RWPE1 (cell line): ENCODE data around the gene ELMO3.
A peak's percentile ranks its signal among the peaks of the same experiment; 100 is the strongest.

Experiments
- CTCF ChIA-PET: fragments of 350-600 bp; sonication (Branson Sonifier 250); formaldehyde crosslinking; extraction: SDS; loops from one replicate; lab custom pipeline; 2021; lab: Yijun Ruan, JAX
- POLR2A ChIA-PET: fragments of 400-600 bp; formaldehyde crosslinking; extraction: SDS; loops from one replicate; lab custom pipeline; 2020; ENCODE audit warnings: antibody characterized with exemption; ENCODE audit not compliant: low non-redundant PET; lab: Yijun Ruan, JAX
- DNase-seq: peaks from one replicate; pipeline ENCODE4 v3.0.0; 2012; ENCODE audit warnings: low spot score
- H3K27ac ChIP-seq: fragments of 450-650 bp; 2 replicates; pipeline ENCODE4 v1.5.1; 2017
- TF ChIP-seq, protein P1 (sequence below): fragments of 450-650 bp; conservative IDR thresholded peaks from 2 replicates; pipeline ENCODE4 v1.5.1; 2017; ENCODE audit warnings: low read depth, mild to moderate bottlenecking

The ELMO3 gene

DNA sequence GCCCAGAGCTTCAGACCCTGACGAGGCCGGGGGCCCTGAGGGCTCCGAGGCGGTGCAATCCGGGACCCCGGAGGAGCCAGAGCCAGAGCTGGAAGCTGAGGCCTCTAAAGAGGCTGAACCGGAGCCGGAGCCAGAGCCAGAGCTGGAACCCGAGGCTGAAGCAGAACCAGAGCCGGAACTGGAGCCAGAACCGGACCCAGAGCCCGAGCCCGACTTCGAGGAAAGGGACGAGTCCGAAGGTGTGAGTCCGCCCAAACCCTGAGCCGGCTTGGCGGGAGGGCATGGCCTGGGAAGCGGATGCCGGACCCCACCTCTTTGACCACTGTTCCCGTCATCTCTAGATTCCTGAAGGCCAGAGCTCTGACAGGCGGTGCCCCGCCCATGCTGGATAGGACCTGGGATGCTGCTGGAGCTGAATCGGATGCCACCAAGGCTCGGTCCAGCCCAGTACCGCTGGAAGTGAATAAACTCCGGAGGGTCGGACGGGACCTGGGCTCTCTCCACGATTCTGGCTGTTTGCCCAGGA is 24.2 kb upstream of the ELMO3 start:
- CTCF ChIA-PET = interaction anchor here (0.6 to 2.0 kb wide), 6 partner anchors 10 to 158 kb away, joined by 3 to 9 read pairs (median 5); no protein-coding TSS in a partner anchor
- no peak for DNase-seq
- peak overlapping the region; percentile 98 for H3K27ac ChIP-seq
- POLR2A ChIA-PET = interaction anchor here (1.4 kb wide), 1 partner anchor 11 kb away, joined by 6 read pairs; no protein-coding TSS in a partner anchor
- TF ChIP-seq, protein P1, sequence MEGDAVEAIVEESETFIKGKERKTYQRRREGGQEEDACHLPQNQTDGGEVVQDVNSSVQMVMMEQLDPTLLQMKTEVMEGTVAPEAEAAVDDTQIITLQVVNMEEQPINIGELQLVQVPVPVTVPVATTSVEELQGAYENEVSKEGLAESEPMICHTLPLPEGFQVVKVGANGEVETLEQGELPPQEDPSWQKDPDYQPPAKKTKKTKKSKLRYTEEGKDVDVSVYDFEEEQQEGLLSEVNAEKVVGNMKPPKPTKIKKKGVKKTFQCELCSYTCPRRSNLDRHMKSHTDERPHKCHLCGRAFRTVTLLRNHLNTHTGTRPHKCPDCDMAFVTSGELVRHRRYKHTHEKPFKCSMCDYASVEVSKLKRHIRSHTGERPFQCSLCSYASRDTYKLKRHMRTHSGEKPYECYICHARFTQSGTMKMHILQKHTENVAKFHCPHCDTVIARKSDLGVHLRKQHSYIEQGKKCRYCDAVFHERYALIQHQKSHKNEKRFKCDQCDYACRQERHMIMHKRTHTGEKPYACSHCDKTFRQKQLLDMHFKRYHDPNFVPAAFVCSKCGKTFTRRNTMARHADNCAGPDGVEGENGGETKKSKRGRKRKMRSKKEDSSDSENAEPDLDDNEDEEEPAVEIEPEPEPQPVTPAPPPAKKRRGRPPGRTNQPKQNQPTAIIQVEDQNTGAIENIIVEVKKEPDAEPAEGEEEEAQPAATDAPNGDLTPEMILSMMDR = no peak

DNA sequence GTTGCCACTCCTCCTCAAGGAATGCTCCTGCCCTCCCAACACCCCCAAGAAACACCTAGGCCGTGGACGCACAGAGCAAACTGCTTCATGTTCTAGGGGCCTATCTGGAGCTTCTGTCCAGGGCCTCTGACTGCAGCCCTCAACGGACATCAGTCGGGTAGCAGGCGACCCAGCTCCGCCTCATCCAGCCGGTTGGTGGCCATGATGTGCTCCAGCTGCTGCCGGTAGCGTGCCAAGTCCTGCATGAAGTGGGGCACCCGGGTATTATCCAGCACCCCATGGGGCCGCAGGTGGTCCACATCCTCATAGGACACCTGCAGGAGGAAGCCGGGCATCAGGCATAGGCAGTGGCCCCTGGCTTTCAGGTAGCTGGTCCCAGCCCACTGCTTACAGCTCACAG is 22.3 kb upstream of the ELMO3 start:
- TF ChIP-seq, protein P1 = no peak
- ChIA-PET POLR2A (no interaction called here), CTCF (interaction anchor here (2.0 kb wide), 2 partner anchors 8 to 21 kb away, joined by 8 to 9 read pairs; no protein-coding TSS in a partner anchor)
- peak overlapping the region; percentile 98 for H3K27ac ChIP-seq
- no peak for DNase-seq

DNA sequence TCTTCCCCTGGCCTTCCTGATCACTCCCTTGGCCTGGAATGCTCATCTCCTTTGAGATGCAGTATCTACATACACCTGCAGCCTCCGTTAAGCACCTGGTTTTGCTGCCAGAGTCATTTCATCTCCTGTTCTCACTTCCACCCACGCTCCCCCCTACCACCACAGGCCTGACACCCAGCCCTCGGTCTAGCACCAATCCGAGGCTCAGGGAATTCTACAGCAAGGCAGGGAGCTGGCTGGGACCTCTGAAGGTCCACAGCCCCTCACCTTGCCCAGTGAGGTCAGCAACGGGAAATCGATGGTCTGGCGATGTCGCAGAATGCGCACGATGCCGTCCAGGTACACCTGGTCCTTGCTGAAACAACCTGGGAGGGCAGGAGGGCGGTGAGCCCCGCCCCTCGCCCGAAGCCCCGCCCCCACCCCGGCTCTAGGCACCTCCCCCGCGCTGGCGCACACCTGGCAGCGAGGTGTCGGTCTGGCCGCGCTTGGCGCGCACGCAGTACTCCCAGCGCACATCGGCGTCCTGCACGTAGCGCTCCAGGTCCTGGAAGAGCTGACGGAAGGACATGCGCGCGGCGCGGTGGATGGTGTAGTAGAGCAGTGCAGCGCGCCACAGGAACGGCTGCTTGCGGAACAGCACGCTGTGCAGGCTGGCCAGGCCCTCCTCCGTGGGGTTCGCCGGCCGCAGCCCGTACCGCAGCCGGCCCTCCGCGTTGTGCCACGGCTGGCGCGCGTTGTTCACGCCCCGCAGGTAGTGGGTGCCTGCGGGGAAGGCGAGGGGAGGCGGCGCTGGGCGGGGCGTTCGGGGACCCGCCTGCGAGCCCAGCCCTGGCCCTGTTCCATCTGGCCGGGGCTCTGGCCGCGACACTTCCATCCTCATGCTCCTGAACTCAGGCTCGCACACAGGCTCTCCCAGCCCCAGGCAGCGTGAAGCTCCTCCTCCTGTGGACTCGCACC is 20.9 kb upstream of the ELMO3 start:
- peak; percentile 95 for DNase-seq
- TF ChIP-seq, protein P1 = no peak
- POLR2A ChIA-PET = interaction anchor here (0.6 kb wide), 1 partner anchor 20 kb away, joined by 3 read pairs; no protein-coding TSS in a partner anchor
- CTCF ChIA-PET = interaction anchor here (0.5 to 2.0 kb wide), 6 partner anchors 21 to 252 kb away, joined by 3 to 8 read pairs (median 4); partner anchors contain the start of gene ELMO3
- H3K27ac ChIP-seq = peak overlapping the region; percentile 98

DNA sequence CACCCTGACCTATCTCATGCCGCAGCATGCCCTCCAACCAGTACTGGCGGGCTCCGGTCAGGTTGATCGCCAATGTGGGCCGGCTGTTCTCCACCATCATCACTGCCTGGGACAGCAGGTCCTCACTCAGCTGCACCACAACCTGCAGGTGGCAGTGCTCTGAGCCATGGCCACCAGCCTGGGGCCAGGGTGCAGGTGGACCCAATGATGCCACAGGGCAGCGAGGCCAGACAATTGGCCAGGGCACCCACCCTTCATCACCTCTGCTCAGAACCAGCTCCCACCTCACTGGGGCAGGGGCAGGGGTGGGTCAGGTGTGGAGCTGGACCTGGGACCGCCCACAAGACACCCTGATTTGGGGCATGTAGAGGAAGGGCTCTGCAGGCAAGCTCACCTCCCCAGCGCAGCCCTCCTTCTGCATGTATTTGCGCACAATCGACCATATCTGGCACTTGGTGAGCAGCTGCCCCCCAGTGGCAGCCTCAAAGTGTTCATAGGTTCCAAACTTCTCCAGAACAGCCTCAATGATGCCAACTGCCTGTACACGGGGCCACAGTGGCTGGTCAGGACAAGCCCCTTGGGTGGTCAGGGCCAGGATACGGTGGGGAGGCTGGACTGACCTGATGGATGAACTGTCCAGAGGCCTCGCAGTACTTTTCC is 19.4 kb upstream of the ELMO3 start:
- no peak for DNase-seq
- ChIA-PET CTCF (interaction anchor here (0.8 to 1.3 kb wide), 2 partner anchors 16 to 18 kb away, joined by 3 to 4 read pairs; no protein-coding TSS in a partner anchor), POLR2A (no interaction called here)
- H3K27ac ChIP-seq = peak overlapping the region; percentile 98
- TF ChIP-seq, protein P1 = peak; percentile 21; the same call in 1 of the 2 replicates

DNA sequence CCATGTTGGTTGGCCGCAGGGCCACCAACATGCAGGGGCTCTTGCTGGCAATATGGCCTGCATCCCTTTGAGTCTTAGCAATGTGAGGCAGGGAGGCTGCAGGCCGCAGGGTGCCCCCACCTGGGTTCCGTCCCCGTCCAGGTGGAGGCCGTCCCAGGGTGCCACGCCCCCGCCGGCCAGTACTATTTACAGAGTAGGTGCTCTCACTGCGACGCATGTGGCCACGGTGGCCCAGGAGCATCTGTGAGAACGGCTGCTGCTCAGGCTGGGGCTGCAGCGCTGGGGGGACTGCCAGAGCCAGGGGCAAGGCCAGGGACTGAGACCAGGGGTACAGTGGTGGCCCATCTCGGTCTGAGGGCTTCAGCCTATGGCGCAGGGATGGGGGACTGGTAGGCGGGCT is 18.8 kb upstream of the ELMO3 start:
- H3K27ac ChIP-seq = peak overlapping the region; percentile 98
- TF ChIP-seq, protein P1 = no peak
- POLR2A ChIA-PET = no interaction called here
- DNase-seq = no peak
- CTCF ChIA-PET = interaction anchor here (1.3 kb wide), 1 partner anchor 16 kb away, joined by 4 read pairs; no protein-coding TSS in a partner anchor
